HG02943 (cell line): ENCODE results near the gene DAGLA.
"Not testable (repeated sequence)": the region's sequence is repeated elsewhere in the genome, so short reads cannot be mapped to it uniquely, and the experiment has no call there.

Experiments
- ATAC-seq: cut with Tn5 transposase; IDR thresholded peaks from one replicate; pipeline ENCODE4 v1.9.1; 2021; ENCODE audit warnings: mild to moderate bottlenecking, low read depth, moderate library complexity; ENCODE audit not compliant: unreplicated experiment

DAGLA gene

DNA sequence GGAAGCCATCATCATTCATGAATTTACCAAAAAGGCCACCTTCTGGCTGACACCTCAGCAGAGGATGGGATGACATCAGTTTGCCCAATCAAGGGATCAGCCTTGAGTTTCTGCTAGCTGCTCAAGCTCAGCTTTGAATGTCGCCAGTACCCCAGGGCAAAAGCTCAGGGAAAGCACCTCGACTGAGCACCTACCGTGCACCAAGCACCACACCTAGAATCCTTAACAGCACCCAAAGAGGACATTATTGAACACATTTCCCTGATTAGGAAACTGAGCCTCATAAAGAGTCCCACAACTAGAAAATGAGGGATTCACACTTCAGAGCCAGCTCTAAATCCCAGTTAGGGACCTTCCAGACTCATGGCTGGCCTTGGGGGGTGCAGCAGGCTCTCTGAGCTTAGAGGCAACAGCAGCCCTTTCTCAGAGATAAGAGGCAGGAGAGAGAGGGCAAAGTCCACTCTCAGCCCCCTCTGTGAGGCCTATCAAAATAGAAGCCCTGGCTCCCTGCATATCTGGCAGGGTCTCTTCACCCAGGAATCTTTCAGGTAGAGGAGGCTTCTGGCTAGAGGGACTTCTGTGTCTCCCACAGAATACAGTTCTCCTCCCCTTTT, 13.4 kb upstream of the DAGLA start:
- no peak for ATAC-seq

DNA sequence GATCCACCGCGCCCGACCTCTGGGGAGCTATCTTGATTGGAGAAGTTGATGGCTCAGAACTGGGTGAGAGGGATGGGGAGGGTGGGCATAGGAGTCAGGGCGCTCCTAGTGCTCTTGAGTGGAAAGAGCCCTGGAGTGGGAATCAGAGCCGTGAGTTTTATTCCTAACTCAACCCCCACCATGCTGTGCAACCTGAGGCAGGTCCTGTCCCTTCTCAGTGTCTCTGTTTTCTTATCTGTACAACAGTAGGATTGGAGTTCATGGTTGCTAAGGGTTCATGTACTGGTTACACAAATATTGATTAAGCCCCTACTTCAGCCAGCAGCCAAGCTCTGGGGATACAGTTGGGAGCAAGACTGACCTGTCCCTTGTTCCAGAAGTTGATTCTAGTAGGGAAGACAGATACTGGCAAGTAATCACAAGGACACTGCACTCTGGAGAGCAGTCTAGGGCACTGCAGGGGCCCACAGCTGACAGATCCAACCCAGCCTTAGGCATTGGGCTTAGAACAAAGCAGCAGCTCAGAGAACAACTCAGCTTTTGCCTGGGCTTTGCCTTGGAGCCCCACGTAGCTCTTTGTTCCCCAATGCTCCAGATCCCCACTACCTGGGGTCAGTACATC, 12.4 kb upstream of the DAGLA start:
- ATAC-seq, result no peak

- ATAC-seq, result no peak
These were observed 10.8 kb upstream of the DAGLA start for GRCh38 chr11:61669417-61669816.

- no peak for ATAC-seq
These were observed 9.6 kb upstream of the DAGLA start for GRCh38 chr11:61670626-61671025.

DNA sequence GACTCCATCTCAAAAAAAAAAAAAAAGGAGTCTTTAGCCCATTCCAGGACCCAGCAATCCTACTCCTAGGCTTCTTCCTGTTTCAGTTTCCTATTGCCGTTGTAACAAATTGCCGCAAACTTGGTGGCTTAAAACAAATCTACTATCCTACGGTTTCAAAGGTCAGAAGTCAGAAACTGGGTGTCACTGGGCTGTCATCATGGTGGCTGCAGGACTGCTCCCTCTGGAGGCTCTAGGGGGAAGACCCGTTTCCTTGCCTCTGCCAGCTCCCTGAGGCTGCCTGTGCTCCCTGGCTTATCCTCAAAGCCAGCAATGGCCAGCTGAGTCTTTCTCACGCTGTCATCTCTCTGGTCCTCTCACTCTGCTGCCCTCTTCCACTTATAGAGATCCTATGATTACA, 8.7 kb upstream of the DAGLA start:
- ATAC-seq, result no peak

GRCh38 chr11:61673946-61674467, 6.2 kb upstream of the DAGLA start:
- not testable (repeated sequence) for ATAC-seq

DNA sequence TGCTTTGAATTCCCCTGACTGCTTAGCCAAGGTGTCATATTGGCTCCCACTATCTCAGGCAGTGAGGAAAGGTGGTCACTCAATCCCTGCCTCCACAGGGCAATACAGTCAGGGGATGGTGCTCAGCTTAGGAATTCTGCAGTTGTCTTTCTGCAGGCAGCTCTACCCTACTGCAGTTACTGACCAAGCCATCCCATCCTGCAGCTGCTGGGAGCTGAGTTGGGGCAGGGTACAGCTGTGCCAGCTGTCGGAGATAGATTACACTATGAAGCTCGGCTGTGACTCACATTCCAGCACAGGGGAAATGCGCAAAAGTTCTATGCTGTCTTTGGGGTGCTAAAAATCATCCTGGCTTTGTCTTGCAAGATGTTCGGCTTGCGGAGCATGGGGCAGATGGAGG, 4.4 kb upstream of the DAGLA start:
- ATAC-seq, result no peak

- ATAC-seq, result no peak
These were observed 895 bp upstream of the DAGLA start for GRCh38 chr11:61679296-61679695.

- ATAC-seq, result no peak
These were observed 531 bp downstream of the DAGLA start for GRCh38 chr11:61680622-61681221.

GRCh38 chr11:61682093-61682732, 2.0 kb downstream of the DAGLA start:
- no peak for ATAC-seq

- no peak for ATAC-seq
These were observed 2.9 kb downstream of the DAGLA start for GRCh38 chr11:61682906-61683675.

DNA sequence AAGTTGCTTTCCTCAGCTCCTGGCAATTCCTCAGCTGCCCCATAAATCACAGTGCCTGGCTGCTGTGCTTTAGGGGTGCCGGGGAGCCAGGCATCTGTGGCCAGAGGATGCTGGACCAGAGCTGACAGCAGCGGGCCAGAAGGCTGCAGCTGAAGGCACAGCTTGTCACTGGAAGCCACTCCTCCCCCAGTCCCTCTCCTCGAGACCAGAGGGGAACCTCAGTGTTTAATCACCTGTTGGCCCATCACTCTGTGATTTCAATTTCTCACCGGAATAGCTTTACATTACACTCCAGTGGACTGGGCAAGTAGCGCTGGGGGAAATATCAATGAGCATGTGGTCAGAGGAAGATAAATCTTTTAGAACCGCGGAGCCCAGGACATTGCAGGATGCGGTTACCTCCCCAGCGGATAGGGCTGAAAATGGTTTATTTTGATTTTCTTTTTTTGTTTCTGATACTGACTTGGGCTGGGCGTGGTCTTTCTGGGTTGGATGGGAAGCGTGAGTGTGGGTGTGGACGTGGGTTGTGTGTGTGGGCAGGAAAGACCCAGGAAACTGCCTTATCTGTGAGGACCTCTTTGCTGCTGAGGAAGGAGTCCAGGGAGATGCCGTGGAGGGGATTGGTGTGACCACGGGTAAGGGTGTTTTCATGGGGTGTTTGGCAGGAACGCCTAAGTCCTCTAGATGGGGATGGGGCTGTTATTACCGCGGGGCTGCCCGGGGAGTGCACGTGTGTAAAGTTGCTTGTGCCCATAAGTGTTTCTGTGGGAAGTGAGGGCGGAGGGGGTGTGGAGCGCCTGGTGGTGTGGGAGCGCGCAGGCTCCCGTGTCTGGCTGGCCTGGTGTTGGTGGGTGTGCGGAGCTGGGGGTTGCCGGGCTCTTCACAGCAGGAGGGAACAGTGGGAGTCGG, 4.0 kb downstream of the DAGLA start:
- ATAC-seq, result no peak

DNA sequence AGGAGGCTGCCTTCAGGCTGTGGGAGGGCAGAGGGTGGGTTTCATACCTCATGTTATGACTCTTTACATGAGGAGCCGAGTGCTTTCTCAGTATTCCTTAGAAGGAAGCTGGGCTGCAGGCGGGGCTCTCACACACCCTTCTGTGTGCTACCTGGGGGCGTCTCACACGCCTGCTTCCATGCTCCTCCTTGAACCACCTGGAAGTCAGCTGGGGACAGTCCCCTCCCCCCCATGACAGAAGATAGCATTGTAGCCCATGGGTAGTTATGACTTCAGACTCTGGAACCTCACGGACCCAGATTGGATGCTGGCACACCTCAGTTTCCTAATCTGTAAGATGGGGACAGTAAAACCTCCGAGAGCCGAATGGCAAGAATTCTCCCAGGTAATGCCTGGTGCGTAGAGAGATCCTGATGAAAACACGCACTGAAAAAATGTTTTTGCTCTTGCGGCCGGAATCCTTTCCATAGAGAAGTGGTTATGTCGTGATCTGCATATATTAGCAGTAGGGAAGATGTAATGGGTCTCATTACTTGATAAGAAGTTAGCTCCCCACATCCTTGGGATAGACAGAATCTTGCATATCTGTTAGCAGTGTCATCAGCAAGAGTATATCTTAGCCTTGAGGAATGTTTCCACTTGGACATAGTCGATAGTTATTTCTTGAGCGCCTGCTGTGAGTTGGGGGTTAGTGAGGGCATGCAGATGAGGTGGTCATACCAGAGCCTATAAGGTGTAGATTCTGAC, 4.9 kb downstream of the DAGLA start:
- no peak for ATAC-seq

DNA sequence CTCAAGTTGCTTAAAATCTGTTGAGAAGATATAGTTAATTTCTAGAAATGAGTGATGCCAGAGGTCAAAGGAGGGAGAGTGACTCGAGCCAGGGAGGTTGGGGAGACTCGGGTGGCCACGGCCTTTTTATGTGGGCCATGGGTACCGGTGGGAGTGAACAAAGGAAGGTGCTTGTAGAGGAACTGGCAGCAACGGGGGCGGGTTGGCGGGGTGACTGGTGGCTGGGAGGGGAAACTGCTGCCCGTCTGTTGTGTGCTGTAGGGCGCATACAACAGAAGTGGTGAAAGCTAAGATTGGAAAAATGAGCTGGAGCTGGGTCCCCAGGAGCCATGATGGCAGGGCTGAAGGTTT, 5.4 kb downstream of the DAGLA start:
- no peak for ATAC-seq

GRCh38 chr11:61686066-61686465, 5.9 kb downstream of the DAGLA start:
- no peak for ATAC-seq

- no peak for ATAC-seq
These were observed 6.3 kb downstream of the DAGLA start for GRCh38 chr11:61686469-61686868.

DNA sequence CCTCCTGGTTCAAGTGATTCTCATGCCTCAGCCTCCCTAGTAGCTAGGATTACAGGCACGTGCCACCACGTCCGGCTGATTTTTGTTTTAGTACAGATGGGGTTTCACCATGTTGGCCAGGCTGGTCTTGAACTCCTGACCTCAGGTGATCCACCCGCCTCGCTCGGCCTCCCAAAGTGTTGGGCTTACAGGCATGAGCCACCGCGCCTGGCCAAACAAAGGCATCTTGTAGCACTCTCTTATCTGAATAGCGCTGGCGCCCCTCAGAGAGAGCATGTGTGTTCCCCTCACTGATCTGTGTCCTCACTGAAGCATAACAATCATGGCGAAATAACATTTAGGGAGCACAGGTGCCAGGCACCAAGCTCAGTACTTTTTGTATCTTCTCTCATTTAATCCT, 7.2 kb downstream of the DAGLA start:
- ATAC-seq, result no peak

GRCh38 chr11:61688365-61689163, 8.4 kb downstream of the DAGLA start:
- no peak for ATAC-seq
